K562 (cell line): ENCODE data around the gene ALCAM. TPM values are rescaled to one million over a fixed set of nuclear protein-coding genes. Genes with fewer than 3 reads are reported as not detected.

Experiments used
- ATAC-seq: fragments of 200-7000 bp; cut with Tn5 transposase; 3 replicates; pipeline ENCODE4 v1.9.1; 2020; ENCODE audit warnings: moderate library complexity
- BruUV-seq: library from RNA; stranded (reverse); fragments of 400-500 nt; replicated peaks from 2 replicates; lab custom pipeline; 2021; lab: Mats Ljungman, UMichigan
- CTCF ChIA-PET: fragments of 300-600 bp; formaldehyde crosslinking; extraction: SDS; loops from one replicate; lab custom pipeline; 2021; ENCODE audit warnings: low intra/inter-chr PET ratio; lab: Yijun Ruan, JAX
- POLR2A ChIA-PET: fragments of 300-600, 350-650 bp; sonication (Branson Sonifier 250); formaldehyde crosslinking; extraction: SDS; loops from one replicate; lab custom pipeline; 2021; ENCODE audit warnings: antibody characterized with exemption, inconsistent platforms; lab: Yijun Ruan, JAX
- DNase-seq, 4 experiments: peaks; one replicate each; pipeline versions ENCODE4 v3.0.0 to v3.0.0-alpha.2; 2011 to 2018; ENCODE audit warnings: low spot score in 3 of 4, mixed read lengths in 3 of 4; ENCODE audit errors: extremely low read depth in 1 of 4
- FAIRE-seq: peaks from 2 replicates; lab custom pipeline; 2011; peaks lifted over from hg19 to GRCh38; lab: Jason Lieb, UNC
- H2AFZ ChIP-seq: 2 replicates; pipeline ENCODE4 v1.6.0; 2011; ENCODE audit warnings: low read depth, low read length, control low read depth, inconsistent platforms
- H3K27ac ChIP-seq: fragments of 200-600 bp; 3 replicates; pipeline ENCODE4 v1.8.0; 2011; ENCODE audit warnings: low read depth, mild to moderate bottlenecking, control low read depth, inconsistent platforms, low read length, moderate library complexity, mixed read lengths; ENCODE audit errors: extremely low read depth
- H3K27me3 ChIP-seq, 2 experiments: fragments of 300-600 bp in 1 of 2; 2 replicates in 1 of 2; 3 replicates in 1 of 2; pipeline versions ENCODE4 v1.6.0 to v1.8.0; 2011; ENCODE audit warnings: inconsistent platforms in 2 of 2, low read length in 2 of 2, mild to moderate bottlenecking in 1 of 2, mixed read lengths in 1 of 2, moderate library complexity in 1 of 2; ENCODE audit not compliant: control insufficient read depth in 2 of 2, insufficient read depth in 2 of 2
- H3K36me3 ChIP-seq: fragments of 300-600 bp; 3 replicates; pipeline ENCODE4 v1.8.0; 2011; ENCODE audit warnings: mild to moderate bottlenecking, low read length, inconsistent platforms; ENCODE audit not compliant: control insufficient read depth, insufficient read depth
- H3K4me1 ChIP-seq, 2 experiments: fragments of 200-600 bp in 1 of 2; replicated peaks in 1 of 2; 2 replicates in 1 of 2; 3 replicates in 1 of 2; pipeline versions ENCODE4 v1.5.1 to v1.8.0; 2011; ENCODE audit warnings: inconsistent platforms in 2 of 2, low read length in 2 of 2, mild to moderate bottlenecking in 1 of 2, mixed read lengths in 1 of 2, moderate library complexity in 1 of 2; ENCODE audit not compliant: control insufficient read depth in 2 of 2, insufficient read depth in 2 of 2
- H3K4me2 ChIP-seq: 2 replicates; pipeline ENCODE4 v1.6.1; 2011; ENCODE audit warnings: low read length, control low read depth, inconsistent platforms, mixed read lengths; ENCODE audit not compliant: insufficient read depth
- H3K4me3 ChIP-seq: fragments of 200-600 bp; sonication (generic), shearing (Covaris generic); 2 replicates; pipeline ENCODE4 v1.5.1; 2016; ENCODE audit warnings: control low read depth, inconsistent platforms
- H3K79me2 ChIP-seq: fragments of 200-600 bp; 3 replicates; pipeline ENCODE4 v1.8.0; 2011; ENCODE audit warnings: low read length, inconsistent platforms; ENCODE audit not compliant: control insufficient read depth, insufficient read depth
- H3K9ac ChIP-seq, 2 experiments: 2 replicates each; pipeline versions ENCODE4 v1.6.0 to v1.6.1; 2011; ENCODE audit warnings: low read depth in 2 of 2, low read length in 2 of 2, control low read depth in 1 of 2, inconsistent platforms in 1 of 2, mild to moderate bottlenecking in 1 of 2, mixed read lengths in 1 of 2; ENCODE audit not compliant: insufficient read depth in 1 of 2
- H3K9me1 ChIP-seq: one replicate; pipeline ENCODE4 v1.6.0; 2011; ENCODE audit warnings: inconsistent platforms, mild to moderate bottlenecking, low read length, moderate library complexity; ENCODE audit not compliant: control insufficient read depth, insufficient read depth
- H3K9me3 ChIP-seq: replicated peaks from 2 replicates; pipeline ENCODE4 v1.5.1; 2011; ENCODE audit warnings: low read depth, low read length, inconsistent platforms; ENCODE audit not compliant: control insufficient read depth, insufficient read depth
- H4K20me1 ChIP-seq: replicated peaks from 2 replicates; pipeline ENCODE4 v1.6.1; 2011; ENCODE audit warnings: low read length, inconsistent platforms, mixed read lengths; ENCODE audit not compliant: control insufficient read depth, insufficient read depth
- ARID3A ChIP-seq: IDR thresholded peaks from 2 replicates; pipeline ENCODE4 v1.6.1; 2012; ENCODE audit warnings: low read depth, low read length, improper control_type of control experiment, borderline replicate concordance
- BRF1 ChIP-seq: IDR thresholded peaks from 3 replicates; pipeline ENCODE4 v1.6.1; 2011; ENCODE audit warnings: borderline replicate concordance, mild to moderate bottlenecking; ENCODE audit not compliant: insufficient read length; ENCODE audit errors: extremely low read depth
- NR2C2 ChIP-seq, 2 experiments: fragments of 200-800 bp in 1 of 2; sonication (Bioruptor generic) in 1 of 2; sonication (generic) in 1 of 2; formaldehyde crosslinking in 1 of 2; IDR thresholded peaks; 2 replicates each; pipeline versions ENCODE4 v1.6.1 to v1.8.0; 2016 to 2022; ENCODE audit warnings: mild to moderate bottlenecking in 1 of 2, missing compliant biosample characterization in 1 of 2, missing genetic modification characterization in 1 of 2, missing genetic modification reagents in 1 of 2
- RAD21 ChIP-seq, 2 experiments: fragments of 250-450 bp in 1 of 2; fragments of 450-650 bp in 1 of 2; sonication (Bioruptor Pico) in 1 of 2; formaldehyde crosslinking in 1 of 2; IDR thresholded peaks in 1 of 2; conservative IDR thresholded peaks in 1 of 2; 2 replicates each; pipeline versions ENCODE4 v1.4.0 to v1.8.0; 2020 to 2022; ENCODE audit warnings: mild to moderate bottlenecking in 2 of 2, moderate library complexity in 1 of 2
- SMARCA4 ChIP-seq: fragments of 450-650 bp; IDR thresholded peaks from 2 replicates; pipeline ENCODE4 v1.6.1; 2016
- SNIP1 ChIP-seq: fragments of 450-650 bp; IDR thresholded peaks from 2 replicates; pipeline ENCODE4 v1.7.1; 2017; ENCODE audit warnings: low read depth, mild to moderate bottlenecking
- SOX6 ChIP-seq: fragments of 450-650 bp; IDR thresholded peaks from 2 replicates; pipeline ENCODE4 v1.6.1; 2014; ENCODE audit warnings: mild to moderate bottlenecking
- SRSF9 ChIP-seq: fragments of 200-400 bp; formaldehyde crosslinking; IDR thresholded peaks from 2 replicates; pipeline ENCODE4 v1.6.1; 2017; ENCODE audit warnings: low read depth, low read length, borderline replicate concordance
- THRB ChIP-seq: fragments of 450-650 bp; formaldehyde crosslinking; conservative IDR thresholded peaks from 2 replicates; pipeline ENCODE4 v1.4.0; 2022; ENCODE audit warnings: mild to moderate bottlenecking, missing genetic modification characterization
- WGBS: fragments of 100-300 bp; shearing (Covaris generic); methylation state at CpG from one replicate; pipeline ENCODE4 v1.1.6; 2016; ENCODE audit warnings: low coverage, mixed read lengths; ENCODE audit not compliant: insufficient coverage; ENCODE audit errors: missing lambda C conversion rate; 5-methylcytosine and 5-hydroxymethylcytosine counted together
- in situ Hi-C: fragments of 300-500 bp; cut with MboI; formaldehyde crosslinking; loops from 4 replicates; pipeline ENCODE4 v1.15.0; 2018; ENCODE audit warnings: inconsistent platforms, mixed read lengths
- intact Hi-C: fragments of 100-400 bp; cut with micrococcal nuclease; formaldehyde crosslinking; loops from 2 replicates; pipeline ENCODE4 v1.14.2; 2022
- polyA plus RNA-seq, 8 experiments: library from polyadenylated mRNA; depleted of rRNA in 4 of 8; stranded (reverse) in 5 of 8; unstranded in 3 of 8; fragments of >200 nt; fragmentation: Nextera tagmentation in 2 of 8; fragmentation: Illumina TruSeq in 1 of 8; extraction: Ambion mirVana in 2 of 8; extraction: Trizol in 1 of 8; gene quantifications; 2 replicates each; pipeline versions ENCODE4 v1.2.1 to v1.2.3, GENCODE V29; 2011 to 2014; ENCODE audit warnings: inconsistent platforms in 1 of 8, missing spikeins in 1 of 8
- total RNA-seq, 7 experiments: library from RNA; depleted of rRNA in 6 of 7; stranded (reverse); fragments of >200 nt in 6 of 7; fragmentation: Illumina TruSeq in 2 of 7; extraction: Trizol in 2 of 7; gene quantifications; 2 replicates each; pipeline versions ENCODE4 v1.2.1 to v1.2.3, GENCODE V29; 2011 to 2021; ENCODE audit warnings: low replicate concordance in 1 of 7

Gene ALCAM
- total and polyA plus RNA-seq, 9 of the 15 experiments (the other 6 are each of a cell fraction or from before 2014, with no cell fraction given) = 0.03 to 0.98 (median 0.14) TPM; not detected in 1

GRCh38 chr3:105356396-105356795, 10.3 kb upstream of the ALCAM start:
- in situ Hi-C loops = no loop called here
- no TSS peak for BruUV-seq
- TF ChIP-seq ARID3A (no peak), BRF1 (no peak), SRSF9 (no peak), SNIP1 (no peak), THRB (no peak), SOX6 (no peak), RAD21 (CRISPR knock-in tag; conservative IDR thresholded peaks at IDR 0.05 in 1 of 2, IDR thresholded peaks at IDR 0.05 in 1 of 2) (no peak), SMARCA4 (no peak), NR2C2 (CRISPR knock-in tag; IDR thresholded peaks at IDR 0.05) (no peak), NR2C2 (tag; IDR thresholded peaks at IDR 0.05) (no peak)

More at GRCh38 chr3:105356396-105356795, 10.3 kb upstream of the ALCAM start:
- H3K9me3 ChIP-seq = no peaks in the 10 kb centered on the region
- DNase-seq (no peak), FAIRE-seq (no peak), ATAC-seq (no peak)
- H3K9ac ChIP-seq = no peak overlapping the region
- no peaks in the 10 kb centered on the region for H3K9me1 ChIP-seq
- H3K27me3 ChIP-seq = no peaks in the 10 kb centered on the region
- no peak overlapping the region for H3K4me3 ChIP-seq
- CTCF ChIA-PET = no interaction called here
- 0% methylated on average over 2 of the region's 2 CpGs for WGBS
- no peak overlapping the region for H3K27ac ChIP-seq
- no peaks in the 10 kb centered on the region for H4K20me1 ChIP-seq
- intact Hi-C loops = no loop called here
- H3K36me3 ChIP-seq = no peaks in the 10 kb centered on the region
- H3K79me2 ChIP-seq = no peaks in the 10 kb centered on the region
- H3K4me2 ChIP-seq = no peak overlapping the region
- no peak overlapping the region for H2AFZ ChIP-seq
- POLR2A ChIA-PET = no interaction called here
- H3K4me1 ChIP-seq = no peaks in the 10 kb centered on the region
